GM21360 (cell line): ENCODE measurements around the gene LRRC28.
"Not testable (repeated sequence)": the region's sequence is repeated elsewhere in the genome, so short reads cannot be mapped to it uniquely, and the experiment has no call there.

ENCODE experiments used
- ATAC-seq: cut with Tn5 transposase; IDR thresholded peaks from one replicate; pipeline ENCODE4 v1.9.1; 2021; ENCODE audit warnings: mild to moderate bottlenecking, moderate library complexity; ENCODE audit not compliant: unreplicated experiment

Gene LRRC28

DNA sequence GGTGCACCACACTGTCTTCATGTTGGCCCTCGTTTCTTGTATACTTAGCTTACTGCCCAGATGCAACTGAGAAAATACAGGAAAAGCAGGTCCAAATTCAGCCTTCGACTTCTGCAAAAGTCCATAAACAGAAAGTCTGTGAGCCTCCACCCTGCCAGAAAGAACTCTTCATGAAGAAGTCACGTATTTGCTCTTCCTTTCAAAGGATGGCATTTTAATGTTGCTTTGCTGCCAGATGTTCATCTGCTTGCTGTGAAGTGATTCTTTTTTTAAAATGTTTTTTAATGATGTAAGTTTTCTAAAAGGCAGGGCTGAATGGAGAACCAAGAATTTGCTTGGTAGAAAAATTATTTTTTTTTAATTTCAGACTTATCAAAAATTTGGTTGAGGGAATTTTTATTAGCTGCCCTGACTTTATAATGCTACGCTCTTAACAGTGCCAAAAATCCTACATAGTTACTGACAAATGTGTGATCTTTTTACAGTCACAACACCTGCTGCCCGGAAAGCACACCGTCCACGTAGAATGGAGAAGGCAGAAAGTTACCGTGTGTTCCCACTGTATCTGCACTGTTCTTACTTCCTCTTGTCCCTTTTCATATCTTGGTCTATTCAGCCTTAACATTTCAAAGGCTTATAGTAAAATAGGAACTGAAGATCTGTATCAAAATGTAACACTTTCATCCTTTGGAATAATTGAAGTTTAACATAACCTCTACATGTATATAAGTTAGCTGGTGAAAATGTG, 136.3 kb downstream of the LRRC28 start:
- ATAC-seq = no peak

DNA sequence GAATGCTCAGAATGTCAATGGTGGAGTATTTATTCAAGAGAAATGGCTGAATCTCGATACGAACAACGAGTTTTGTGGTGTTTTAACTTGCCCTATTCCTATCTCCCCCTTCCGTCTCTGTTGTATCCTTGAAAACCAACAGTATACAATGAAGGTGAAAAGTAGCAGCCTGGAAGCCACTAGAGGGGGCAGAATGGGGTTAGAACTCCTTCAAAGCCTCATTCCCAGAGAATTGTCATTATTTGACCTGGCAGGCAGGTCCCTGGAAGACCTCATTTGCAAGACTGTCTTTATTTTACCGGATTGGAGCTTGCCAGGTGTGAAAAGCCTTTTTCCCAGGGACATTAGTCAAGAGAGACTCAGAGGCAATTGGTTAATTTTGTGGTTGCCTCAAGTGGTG, 139.4 kb downstream of the LRRC28 start:
- ATAC-seq = no peak

DNA sequence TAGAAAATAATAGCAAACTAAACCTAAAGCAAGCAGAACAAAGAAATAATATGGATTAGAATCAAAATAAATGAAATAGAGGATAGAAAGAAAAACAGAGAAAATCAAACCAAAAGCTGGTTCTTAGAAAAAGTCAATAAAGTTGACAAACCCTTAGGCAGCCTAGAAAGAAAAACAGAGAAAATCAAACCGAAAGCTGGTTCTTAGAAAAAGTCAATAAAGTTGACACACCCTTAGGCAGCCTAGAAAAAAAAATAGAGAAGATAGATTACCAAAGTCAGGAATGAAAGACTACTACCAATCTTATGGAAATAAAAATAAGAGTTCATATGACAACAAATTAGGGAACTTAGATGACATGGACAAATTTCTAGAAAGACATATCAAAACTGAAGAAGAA, 142.4 kb downstream of the LRRC28 start:
- no peak for ATAC-seq

DNA sequence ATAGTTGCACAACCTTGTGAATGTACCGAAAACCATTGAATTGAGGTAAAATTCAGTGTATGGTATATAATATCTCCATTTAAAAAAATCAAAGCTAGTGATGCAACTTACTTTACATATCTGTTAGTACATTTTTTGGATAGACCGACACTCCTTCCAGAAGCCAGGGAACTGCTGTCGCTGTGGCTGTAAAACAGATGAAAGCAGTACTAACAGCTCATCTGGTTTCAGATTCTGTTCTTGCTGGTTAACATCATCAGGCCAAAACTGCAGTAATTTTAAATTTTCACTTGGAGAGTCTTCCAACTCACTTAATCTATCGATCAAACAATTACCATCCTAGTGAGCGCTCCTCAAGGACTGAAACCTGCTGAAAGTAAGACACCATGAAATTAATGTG, 145.1 kb downstream of the LRRC28 start:
- ATAC-seq = no peak

DNA sequence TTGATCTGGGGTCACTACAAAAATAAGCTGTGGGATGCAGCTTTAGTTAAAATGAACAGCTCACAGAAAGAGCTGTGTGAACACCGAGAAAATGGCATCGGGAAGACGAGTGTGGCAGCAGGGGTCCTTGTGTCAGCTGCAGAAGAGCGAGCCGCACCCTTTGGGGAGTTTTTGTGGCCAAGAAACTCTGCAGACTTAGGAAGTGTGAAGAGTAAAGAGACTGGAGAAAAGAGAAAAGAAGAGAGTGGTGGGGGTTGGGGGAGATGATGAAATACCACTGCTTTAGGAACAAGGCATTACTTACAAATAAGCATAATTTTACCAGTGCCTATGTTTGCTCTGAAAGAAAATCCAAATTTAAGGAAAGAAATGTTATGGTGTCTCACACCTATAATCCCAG, 147.8 kb downstream of the LRRC28 start:
- no peak for ATAC-seq

DNA sequence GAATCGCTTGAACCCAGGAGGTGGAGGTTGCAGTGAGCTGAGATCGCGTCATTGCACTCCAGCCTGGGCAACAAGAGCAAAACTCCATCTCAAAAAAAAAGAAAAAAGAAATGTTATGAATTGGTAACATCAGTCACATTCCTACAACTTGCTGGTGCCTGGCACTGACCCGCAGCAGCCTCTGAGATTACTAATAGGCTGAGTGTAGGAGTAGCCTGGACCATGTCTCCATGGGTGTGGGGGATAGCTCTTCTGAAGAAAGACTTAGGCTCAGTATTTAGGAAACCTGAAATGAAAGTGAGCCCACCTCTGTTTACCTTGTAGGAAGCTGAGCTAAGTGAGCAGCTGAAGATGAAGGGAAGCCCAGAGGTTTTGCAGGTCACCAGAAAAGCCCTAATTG, 148.3 kb downstream of the LRRC28 start:
- no peak for ATAC-seq

DNA sequence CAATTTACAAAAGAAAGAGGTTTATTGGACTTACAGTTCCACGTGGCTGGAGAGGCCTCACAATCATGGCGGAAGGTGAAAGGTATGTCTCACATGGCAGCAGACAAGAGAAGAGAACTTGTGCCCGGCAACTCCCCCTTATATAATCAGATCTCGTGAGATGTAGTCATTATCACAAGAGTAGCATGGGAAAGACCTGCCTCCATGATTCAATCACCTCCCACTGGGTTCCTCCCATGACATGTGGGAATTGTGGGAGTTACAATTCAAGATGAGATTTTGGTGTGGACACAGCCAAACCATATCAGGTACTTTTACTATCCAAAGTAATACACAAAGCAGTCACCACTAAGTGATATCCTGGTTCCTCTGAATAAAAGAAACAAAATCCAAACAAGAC, 149.9 kb downstream of the LRRC28 start:
- ATAC-seq = not testable (repeated sequence)

DNA sequence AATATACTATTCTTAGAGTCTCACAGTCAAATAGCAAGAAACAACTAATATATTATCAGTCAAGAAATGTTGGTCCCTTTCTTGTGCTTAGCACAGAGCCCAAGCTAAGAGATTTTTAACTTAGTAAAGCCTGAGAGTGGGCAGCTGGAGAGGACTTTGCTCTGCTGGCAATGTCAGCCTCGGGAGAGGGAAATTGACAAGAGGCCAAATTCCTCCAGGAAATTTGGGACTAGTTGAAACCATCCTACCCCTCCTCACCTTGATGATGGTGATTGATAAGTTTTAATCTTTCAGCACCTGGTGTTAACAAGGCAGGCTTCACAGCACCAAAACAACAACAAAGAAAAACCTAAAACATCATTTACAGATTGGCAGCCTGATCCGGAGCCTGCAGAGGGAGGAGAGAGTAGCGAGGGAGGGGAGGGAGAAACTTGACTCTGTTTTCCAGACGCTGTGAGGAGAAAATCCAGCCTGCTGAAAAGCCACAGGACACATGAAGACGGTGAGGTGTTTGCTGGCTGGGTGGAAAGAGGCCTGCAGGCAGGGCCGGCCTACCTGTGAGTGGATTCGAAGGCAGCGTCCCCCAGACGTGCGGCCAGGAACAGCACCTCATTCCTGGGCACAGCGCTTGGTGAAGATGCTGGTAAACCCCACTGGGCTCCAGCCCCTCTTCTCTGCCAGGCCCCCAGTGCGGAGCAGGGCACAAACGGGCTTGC, 150.9 kb downstream of the LRRC28 start:
- no peak for ATAC-seq

DNA sequence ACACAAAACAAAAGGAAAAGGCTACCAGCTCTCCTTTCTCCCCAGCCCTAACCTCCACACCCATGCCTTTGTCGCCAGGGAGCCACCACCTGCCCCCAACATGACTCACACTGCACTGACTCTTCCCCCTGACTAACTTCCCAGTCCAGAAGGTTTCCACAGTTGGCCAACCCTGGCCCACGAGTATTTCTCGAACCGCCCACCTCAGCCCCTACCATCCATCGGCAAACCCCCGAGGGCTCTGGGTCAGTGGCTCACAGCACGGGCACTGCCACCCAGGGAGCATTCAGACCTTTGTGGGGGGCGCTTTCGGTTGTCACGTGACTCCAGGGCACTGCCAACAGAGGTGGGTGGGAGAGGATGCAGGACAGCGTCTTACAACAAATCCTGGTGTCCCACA, 152.3 kb downstream of the LRRC28 start:
- ATAC-seq = no peak

DNA sequence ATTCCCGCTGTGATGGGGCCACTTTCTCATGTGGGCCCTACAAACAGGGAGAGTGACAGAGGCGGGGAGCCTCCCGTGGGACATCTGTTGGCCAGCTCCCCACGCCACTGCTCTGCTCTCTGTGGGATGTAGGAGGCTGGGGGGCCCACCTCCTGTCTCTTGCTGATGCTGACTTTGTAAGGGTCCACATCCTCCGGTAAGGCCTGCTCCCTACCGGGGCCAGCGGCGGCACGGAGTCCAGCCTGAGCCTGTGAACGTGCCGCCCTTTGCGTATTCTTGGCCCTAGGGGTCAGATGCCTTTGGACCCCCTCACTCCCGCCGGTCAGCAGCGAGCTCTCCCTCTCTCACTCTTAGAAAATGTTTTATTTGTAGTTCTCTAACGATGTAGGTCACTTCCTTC, 153.2 kb downstream of the LRRC28 start:
- no peak for ATAC-seq

DNA sequence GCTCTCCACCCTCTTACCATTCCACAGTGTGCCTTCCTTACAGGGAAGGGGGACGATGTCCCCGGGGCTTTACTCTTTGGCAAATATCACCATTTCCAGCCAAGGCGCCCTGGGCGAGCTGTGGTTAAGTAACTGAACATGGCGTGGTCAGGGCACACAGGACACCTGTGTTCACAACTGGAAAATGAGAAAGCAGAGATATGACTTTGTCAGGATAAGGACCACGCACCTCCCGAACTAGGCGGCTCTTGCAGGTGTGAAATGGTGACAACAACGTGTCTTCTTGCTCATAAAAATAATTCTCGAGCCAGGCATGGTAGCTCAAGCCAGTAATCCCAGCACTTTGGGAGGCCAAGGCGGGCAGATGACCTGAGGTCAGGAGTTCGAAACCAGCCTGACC, 154.8 kb downstream of the LRRC28 start:
- ATAC-seq = no peak

DNA sequence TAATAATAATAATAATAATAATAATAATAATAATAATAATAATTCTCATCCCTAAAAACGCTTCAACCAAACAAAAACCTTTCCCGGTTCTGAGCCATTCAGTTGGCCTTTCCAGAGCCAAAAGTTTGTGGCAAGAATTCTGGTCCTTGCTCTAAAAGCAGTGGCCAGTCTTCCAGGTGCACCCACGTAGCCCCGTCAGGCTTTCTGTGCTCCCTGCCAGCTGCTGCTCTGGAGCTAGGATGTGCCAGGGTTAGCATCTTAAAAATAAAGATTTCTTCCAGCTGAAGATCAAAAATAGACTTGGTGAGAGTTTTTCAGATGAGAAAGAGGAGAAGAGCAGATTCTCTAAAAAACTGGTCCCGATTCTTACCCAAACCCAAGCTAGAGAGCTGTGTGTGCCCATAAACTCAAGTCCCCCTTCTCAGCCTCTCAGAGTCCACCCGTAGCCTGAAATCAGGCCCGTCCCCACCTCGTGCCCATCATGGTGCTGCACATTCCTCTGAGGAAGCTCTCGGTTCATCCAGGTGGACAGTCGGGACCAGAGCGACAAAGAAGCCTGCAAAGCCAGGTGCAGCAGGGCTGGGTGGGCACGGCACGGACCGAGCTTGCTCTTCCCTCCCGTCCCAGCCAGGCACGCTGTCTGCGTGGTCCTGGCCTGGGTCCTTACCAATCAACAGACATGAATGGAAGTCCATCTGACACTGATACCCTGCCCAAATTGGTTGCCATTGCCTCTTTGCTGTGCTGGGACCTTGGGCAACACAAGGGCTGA, 155.6 kb downstream of the LRRC28 start:
- ATAC-seq = no peak

DNA sequence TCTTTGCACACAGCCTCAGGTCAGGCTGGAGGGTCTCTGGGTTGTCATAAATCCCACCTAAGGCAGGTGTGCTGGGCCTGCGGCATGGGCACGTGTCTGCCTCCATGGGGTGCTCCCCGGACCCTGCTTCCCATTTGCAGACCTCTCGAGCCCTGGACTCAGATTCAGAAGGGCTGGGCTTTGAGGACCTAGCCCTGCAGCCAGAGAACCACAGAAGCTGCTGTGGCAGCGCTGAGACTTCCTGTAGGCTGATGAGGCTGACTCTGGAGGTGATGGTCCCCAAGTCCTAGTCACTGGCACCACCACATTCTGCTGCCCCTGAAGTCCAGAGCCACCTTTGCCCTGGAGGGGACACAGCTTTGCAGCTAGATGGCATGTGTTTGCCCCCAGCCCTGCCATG, 156.4 kb downstream of the LRRC28 start:
- no peak for ATAC-seq

DNA sequence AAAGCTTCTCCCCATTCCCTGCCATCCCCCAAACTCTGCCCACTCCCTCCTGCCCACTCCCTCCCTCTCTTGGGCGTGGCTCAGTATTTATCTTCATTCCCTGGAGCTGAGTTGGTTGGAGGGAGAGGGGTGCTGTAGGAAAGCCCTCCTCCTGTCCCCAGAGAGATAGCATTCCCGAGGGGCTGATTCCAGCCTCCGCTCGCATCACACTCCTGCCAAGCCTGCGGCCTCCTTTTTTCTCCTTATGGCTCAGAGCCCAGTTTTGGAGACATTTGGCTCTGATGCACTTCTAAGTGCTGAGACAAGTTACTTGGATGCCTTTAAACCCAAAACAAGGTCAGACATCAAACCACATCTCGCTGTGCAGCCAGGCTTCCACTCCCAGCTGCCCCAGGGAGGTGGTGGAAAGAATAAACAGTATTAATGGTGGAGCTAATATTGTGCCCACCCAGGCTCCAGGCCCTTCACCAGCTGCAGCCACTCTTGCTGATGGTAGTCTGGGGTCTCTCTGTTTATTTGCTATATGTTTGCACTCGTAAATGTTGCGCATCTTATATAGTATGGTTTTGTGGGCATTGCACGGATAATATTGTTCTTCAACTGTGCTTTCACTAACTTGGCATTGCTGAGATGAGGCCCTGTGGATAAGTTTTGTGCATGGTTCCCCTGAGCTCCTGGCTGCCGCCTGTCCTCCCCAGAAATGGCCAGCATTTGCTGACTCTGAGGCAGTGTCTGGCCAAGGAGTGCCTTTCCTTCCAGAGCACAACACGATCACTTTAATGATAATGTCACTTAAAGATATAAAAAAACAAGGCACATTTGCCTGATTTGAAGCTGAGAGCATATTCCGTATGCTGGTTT, 157.2 kb downstream of the LRRC28 start:
- no peak for ATAC-seq

DNA sequence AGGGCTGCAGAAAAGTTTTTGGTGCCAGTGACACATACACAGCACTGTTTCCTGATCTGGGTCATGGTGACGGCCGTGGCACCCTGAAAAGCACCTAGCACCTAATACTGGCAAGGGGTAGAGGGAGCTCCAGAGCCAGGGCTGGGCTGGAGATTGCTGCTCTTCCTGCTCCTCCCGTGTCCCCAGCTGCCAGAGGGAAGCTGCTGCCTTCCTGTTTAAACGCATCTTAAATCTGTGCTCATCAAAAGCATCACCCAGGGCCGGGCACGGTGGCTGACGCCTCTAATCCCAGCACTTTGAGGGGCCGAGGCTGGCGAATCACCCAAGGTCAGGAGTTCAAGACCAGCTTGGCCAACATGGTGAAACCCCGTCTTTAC, 157.8 kb downstream of the LRRC28 start:
- ATAC-seq = no peak

DNA sequence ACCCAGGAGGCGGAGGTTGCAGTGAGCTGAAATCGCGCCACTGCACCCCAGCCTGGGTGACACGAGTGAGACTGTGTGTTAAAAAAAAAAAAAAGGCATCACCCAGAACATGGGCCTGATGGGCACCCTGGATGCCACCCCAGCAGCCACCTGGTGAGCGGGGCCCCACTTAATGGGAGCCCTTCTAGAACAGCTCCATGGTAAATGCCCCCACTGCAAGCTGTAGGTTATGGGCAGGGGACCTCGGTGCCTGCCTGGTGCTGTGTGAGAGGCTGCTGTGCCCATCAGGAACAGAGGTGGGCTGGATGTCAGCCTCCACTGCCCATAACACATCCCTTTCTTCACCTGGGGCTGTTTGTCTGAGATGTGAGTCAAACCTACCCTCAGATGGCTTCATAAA, 158.3 kb downstream of the LRRC28 start:
- ATAC-seq = no peak

DNA sequence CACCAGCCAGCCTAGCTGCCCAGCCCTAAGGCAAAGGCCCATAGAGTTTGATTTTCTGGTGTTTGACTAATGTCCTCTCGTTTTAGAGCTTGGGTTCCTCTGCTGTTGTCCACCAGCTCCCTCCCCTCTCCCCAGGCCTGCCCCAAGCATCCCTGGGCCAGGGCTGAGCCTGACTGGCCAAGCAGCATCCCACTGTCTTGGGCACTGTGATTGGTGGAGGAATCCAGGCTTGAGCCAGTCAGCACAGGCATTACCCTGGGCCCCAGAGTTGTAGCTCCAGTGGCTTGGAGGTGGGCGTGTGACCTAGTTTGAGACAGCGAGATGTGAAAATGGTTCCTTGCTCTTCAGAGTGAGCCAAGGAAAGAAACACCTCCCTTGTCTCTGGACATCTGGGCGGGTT, 159.2 kb downstream of the LRRC28 start:
- ATAC-seq = no peak

DNA sequence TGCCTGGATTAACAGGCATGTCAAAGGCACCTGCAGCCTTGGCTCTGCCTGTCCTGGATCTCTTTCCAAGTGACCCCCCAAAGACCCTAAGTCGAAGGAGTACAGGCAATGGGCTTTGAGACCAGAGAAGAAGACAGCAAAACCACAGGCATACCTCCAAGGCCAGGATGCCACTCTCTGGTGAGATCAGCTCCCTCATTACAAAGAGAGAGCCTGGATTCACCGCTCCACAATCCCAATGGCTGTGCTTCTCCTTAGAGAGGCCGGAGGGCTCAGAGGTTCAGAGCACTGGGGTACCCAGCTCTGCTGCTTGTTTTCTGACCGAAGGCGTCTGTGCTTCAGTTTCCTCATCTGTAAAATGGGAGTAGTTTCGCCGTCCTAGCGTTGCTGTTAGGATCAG, 160.0 kb downstream of the LRRC28 start:
- no peak for ATAC-seq

DNA sequence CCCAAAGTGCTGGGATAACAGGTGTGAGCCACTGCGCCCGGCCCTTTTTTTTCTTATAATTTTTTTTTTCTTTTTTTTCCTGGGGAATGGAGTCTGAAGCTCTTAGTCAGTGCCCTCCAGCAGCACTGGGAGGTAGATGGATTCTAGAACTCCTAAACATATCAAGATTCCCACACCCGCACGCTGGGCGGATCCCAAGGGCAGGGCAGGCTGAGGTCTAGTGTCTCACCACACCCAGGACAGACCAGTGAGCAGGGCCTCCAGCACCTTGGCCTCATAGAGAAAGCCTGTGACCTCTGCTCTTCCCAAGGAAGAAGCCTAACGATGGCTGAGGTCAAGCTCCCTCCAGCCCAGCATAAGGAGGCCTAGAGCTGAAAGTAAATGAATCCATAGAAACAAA, 160.8 kb downstream of the LRRC28 start:
- ATAC-seq = no peak

DNA sequence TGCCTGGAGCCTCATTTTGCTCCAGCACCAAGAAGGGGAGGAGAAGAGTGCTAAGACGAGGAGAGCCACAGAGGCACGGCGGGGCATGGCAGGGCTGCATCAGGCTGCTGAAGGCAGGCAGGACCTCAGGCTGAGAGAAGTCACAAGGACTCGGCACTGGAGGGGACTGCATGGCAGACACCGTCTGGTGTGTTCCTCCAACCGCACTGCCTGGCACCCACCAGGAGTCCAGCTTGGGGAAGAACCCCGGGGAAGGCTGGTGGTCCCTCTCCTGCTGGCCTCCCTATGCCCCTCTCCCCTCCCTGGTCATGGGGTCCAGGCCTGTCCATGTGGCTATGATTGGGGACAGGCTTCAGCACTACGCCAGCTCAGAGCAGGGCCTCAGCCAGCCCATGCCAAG, 161.3 kb downstream of the LRRC28 start:
- ATAC-seq = no peak
